GM12864 (cell line): ENCODE measurements around the gene KDM4B.

Source experiments
- DNase-seq: peaks from one replicate; pipeline ENCODE4 v3.0.0-alpha.2; 2011; ENCODE audit warnings: low read depth
- H3K4me3 ChIP-seq: 2 replicates; pipeline ENCODE4 v1.5.1; 2011; ENCODE audit warnings: mild to moderate bottlenecking, low read depth, low read length, control low read depth
- CTCF ChIP-seq: IDR thresholded peaks from 2 replicates; pipeline ENCODE4 v1.5.1; 2011; ENCODE audit warnings: low read depth, mild to moderate bottlenecking, moderate library complexity, low read length, control low read depth, inconsistent platforms; ENCODE audit errors: missing control alignments

KDM4B gene

GRCh38 chr19:5050905-5051304 lies 82.0 kb downstream of the KDM4B start:
- no peak for TF ChIP-seq CTCF
- H3K4me3 ChIP-seq, result no peak overlapping the region
- no peak for DNase-seq

- no peak for DNase-seq
- no peak overlapping the region for H3K4me3 ChIP-seq
- TF ChIP-seq CTCF, result no peak
These were observed 82.7 kb downstream of the KDM4B start for GRCh38 chr19:5051619-5052018.

GRCh38 chr19:5052515-5052914 lies 83.6 kb downstream of the KDM4B start:
- no peak for DNase-seq
- TF ChIP-seq CTCF, result no peak
- no peak overlapping the region for H3K4me3 ChIP-seq

GRCh38 chr19:5052945-5053485 lies 84.1 kb downstream of the KDM4B start:
- H3K4me3 ChIP-seq, result no peak overlapping the region
- TF ChIP-seq CTCF, result no peak
- no peak for DNase-seq

- no peak overlapping the region for H3K4me3 ChIP-seq
- no peak for TF ChIP-seq CTCF
- no peak for DNase-seq
These were observed 84.7 kb downstream of the KDM4B start for GRCh38 chr19:5053661-5054060.

- no peak for DNase-seq
- TF ChIP-seq CTCF, result no peak
These were observed 85.9 kb downstream of the KDM4B start for GRCh38 chr19:5054551-5055456.

GRCh38 chr19:5055457-5055776 lies 86.5 kb downstream of the KDM4B start:
- no peak overlapping the region for H3K4me3 ChIP-seq
- DNase-seq, result no peak
- no peak for TF ChIP-seq CTCF

More at GRCh38 chr19:5054551-5055456, 85.9 kb downstream of the KDM4B start:
- H3K4me3 ChIP-seq, result no peak overlapping the region
